ENCODE measurements around the gene ARVCF. TPM values are rescaled to one million over a fixed set of nuclear protein-coding genes. Genes with fewer than 3 reads are reported as not detected.

The ARVCF gene
- total RNA-seq, 4 donors from 2014 or later = 25.2 to 53.7 (median 38.1) TPM

- no peak for TF ChIP-seq POLR2A (IDR thresholded peaks at IDR 0.05)
- no peak for DNase-seq (ENCODE audit: low spot score in 2 of 2)
These were observed 34.4 kb downstream of the ARVCF start for GRCh38 chr22:19981961-19982920.

GRCh38 chr22:19981171-19981960, 35.3 kb downstream of the ARVCF start:
- H3K4me3 ChIP-seq (ENCODE audit: low read depth, poor library complexity, severe bottlenecking) = no peak overlapping the region
- intact Hi-C loops (cut with DNase I; ENCODE audit: low total_unique reads) = no loop called here
- no peak for DNase-seq (ENCODE audit: low spot score in 2 of 2)
- 91 to 92% methylated on average over 19 to 33 of the region's 33 CpGs for WGBS, 2 donors
- TF ChIP-seq POLR2A (IDR thresholded peaks at IDR 0.05) = no peak
- TF ChIP-seq, protein P1, sequence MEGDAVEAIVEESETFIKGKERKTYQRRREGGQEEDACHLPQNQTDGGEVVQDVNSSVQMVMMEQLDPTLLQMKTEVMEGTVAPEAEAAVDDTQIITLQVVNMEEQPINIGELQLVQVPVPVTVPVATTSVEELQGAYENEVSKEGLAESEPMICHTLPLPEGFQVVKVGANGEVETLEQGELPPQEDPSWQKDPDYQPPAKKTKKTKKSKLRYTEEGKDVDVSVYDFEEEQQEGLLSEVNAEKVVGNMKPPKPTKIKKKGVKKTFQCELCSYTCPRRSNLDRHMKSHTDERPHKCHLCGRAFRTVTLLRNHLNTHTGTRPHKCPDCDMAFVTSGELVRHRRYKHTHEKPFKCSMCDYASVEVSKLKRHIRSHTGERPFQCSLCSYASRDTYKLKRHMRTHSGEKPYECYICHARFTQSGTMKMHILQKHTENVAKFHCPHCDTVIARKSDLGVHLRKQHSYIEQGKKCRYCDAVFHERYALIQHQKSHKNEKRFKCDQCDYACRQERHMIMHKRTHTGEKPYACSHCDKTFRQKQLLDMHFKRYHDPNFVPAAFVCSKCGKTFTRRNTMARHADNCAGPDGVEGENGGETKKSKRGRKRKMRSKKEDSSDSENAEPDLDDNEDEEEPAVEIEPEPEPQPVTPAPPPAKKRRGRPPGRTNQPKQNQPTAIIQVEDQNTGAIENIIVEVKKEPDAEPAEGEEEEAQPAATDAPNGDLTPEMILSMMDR (IDR thresholded peaks at IDR 0.05) = no peak

More at GRCh38 chr22:19981961-19982920, 34.4 kb downstream of the ARVCF start:
- WGBS, 2 donors = 92% methylated on average over 13 to 16 of the region's 16 CpGs
- no peak overlapping the region for H3K4me3 ChIP-seq (ENCODE audit: low read depth, poor library complexity, severe bottlenecking)
- intact Hi-C loops (cut with DNase I; ENCODE audit: low total_unique reads) = no loop called here

DNA sequence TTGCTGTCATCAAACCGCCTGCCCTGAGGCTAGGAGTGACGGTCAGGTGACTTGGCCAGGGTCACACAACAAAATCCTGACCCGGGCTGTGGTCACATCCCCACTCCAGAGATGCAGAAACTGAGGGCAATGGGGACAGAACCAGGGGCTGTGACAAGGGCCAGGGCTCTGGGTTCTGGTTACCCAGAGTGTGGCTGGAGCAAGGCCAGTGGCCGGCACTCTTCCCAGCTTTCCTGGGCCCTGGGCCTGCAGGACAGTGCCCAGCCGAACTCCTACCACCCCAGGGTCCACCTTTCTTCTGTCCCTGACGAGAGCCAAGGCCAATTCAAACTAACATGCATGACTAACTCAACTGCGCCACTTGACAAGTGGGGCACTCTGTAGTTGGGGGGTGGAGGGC, 35.9 kb downstream of the ARVCF start:
- H3K4me3 ChIP-seq (ENCODE audit: low read depth, poor library complexity, severe bottlenecking) = no peak overlapping the region
- TF ChIP-seq POLR2A (IDR thresholded peaks at IDR 0.05) = no peak
- TF ChIP-seq, protein P1 (IDR thresholded peaks at IDR 0.05) = no peak
- WGBS, 2 donors = 86 to 91% methylated on average over 7 of the region's 7 CpGs
- DNase-seq (ENCODE audit: low spot score in 2 of 2) = no peak
- intact Hi-C loops (cut with DNase I; ENCODE audit: low total_unique reads) = no loop called here

DNA sequence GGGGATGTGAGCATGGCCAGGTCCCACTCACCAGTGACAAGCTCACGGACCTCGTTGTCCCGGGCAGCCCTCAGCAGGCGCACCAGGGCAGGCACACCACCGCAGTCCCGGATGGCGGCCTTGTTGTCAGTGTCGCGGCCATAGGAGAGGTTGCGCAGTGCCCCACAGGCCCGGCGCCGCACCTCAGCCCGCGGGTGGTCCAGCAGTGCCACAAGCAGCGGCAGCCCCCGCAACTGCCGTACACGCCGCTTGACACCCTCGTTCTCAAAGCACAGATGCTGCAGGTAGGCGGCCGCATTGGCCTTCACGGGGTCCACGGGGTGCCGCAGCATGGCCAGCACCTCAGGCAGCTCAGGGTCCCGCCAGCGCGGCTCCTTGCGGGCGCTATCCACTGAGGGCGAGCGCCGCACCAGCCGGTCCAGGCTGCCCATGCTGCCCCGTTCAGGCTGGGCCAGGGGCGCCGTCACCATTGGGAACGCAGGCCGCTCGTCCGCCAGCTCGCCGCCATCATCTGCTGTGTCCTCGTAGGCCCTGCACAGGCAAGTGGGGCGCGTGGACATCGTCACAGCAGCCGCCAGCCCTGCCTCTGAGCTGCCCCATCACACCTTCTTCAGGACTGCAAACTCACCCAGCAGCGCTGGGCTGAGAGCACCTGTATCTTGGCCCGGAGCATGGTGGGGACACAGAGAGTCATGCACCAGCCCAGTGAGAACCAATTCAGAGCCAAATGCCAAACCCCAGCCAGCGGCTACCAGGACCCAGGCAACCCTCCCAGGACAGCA, 36.7 kb downstream of the ARVCF start:
- DNase-seq (ENCODE audit: low spot score in 2 of 2) = no peak
- 95% methylated on average over 40 to 52 of the region's 52 CpGs for WGBS, 2 donors
- no peak overlapping the region for H3K4me3 ChIP-seq (ENCODE audit: low read depth, poor library complexity, severe bottlenecking)
- intact Hi-C loops (cut with DNase I; ENCODE audit: low total_unique reads) = no loop called here
- TF ChIP-seq, protein P1 (IDR thresholded peaks at IDR 0.05) = no peak
- TF ChIP-seq POLR2A (IDR thresholded peaks at IDR 0.05) = no peak

GRCh38 chr22:19978748-19979147, 37.9 kb downstream of the ARVCF start:
- TF ChIP-seq, protein P1 (IDR thresholded peaks at IDR 0.05) = no peak
- TF ChIP-seq POLR2A (IDR thresholded peaks at IDR 0.05) = no peak
- intact Hi-C loops (cut with DNase I; ENCODE audit: low total_unique reads) = no loop called here

More at GRCh38 chr22:19978748-19979147, 37.9 kb downstream of the ARVCF start:
- no peak overlapping the region for H3K4me3 ChIP-seq (ENCODE audit: low read depth, poor library complexity, severe bottlenecking)
- DNase-seq (ENCODE audit: low spot score in 2 of 2) = no peak
- 90 to 97% methylated on average over 7 to 17 of the region's 17 CpGs for WGBS, 2 donors
